RWPE1 (cell line): ENCODE results near the gene SMARCC1.

ENCODE experiments used
- CTCF ChIA-PET: fragments of 350-600 bp; sonication (Branson Sonifier 250); formaldehyde crosslinking; extraction: SDS; loops from one replicate; lab custom pipeline; 2021; lab: Yijun Ruan, JAX
- POLR2A ChIA-PET: fragments of 400-600 bp; formaldehyde crosslinking; extraction: SDS; loops from one replicate; lab custom pipeline; 2020; ENCODE audit warnings: antibody characterized with exemption; ENCODE audit not compliant: low non-redundant PET; lab: Yijun Ruan, JAX
- DNase-seq: peaks from one replicate; pipeline ENCODE4 v3.0.0; 2012; ENCODE audit warnings: low spot score
- H3K27ac ChIP-seq: fragments of 450-650 bp; 2 replicates; pipeline ENCODE4 v1.5.1; 2017
- CTCF ChIP-seq: fragments of 450-650 bp; conservative IDR thresholded peaks from 2 replicates; pipeline ENCODE4 v1.5.1; 2017; ENCODE audit warnings: low read depth, mild to moderate bottlenecking

SMARCC1 gene

GRCh38 chr3:47617086-47618010 lies 164.3 kb downstream of the SMARCC1 start:
- no peak for TF ChIP-seq CTCF
- POLR2A ChIA-PET = no interaction called here
- DNase-seq = peak; percentile 8
- no peak overlapping the region for H3K27ac ChIP-seq
- CTCF ChIA-PET = interaction anchor here (0.8 kb wide), 1 partner anchor 95 kb away, joined by 3 read pairs; no protein-coding TSS in a partner anchor

GRCh38 chr3:47614788-47615187 lies 166.9 kb downstream of the SMARCC1 start:
- POLR2A ChIA-PET = no interaction called here
- TF ChIP-seq CTCF = no peak
- CTCF ChIA-PET = no interaction called here

GRCh38 chr3:47613722-47614121 lies 168.0 kb downstream of the SMARCC1 start:
- ChIA-PET POLR2A (no interaction called here), CTCF (no interaction called here)
- H3K27ac ChIP-seq = no peak overlapping the region
- TF ChIP-seq CTCF = no peak
- DNase-seq = no peak

More at GRCh38 chr3:47614788-47615187, 166.9 kb downstream of the SMARCC1 start:
- H3K27ac ChIP-seq = no peak overlapping the region
- DNase-seq = no peak

GRCh38 chr3:47612879-47613278 lies 168.8 kb downstream of the SMARCC1 start:
- ChIA-PET CTCF (no interaction called here), POLR2A (no interaction called here)
- TF ChIP-seq CTCF = no peak
- DNase-seq = no peak
- no peak overlapping the region for H3K27ac ChIP-seq

GRCh38 chr3:47612178-47612577 lies 169.5 kb downstream of the SMARCC1 start:
- CTCF ChIA-PET = no interaction called here
- no peak for DNase-seq

GRCh38 chr3:47611576-47611975 lies 170.1 kb downstream of the SMARCC1 start:
- POLR2A ChIA-PET = no interaction called here
- H3K27ac ChIP-seq = no peak overlapping the region
- no peak for TF ChIP-seq CTCF
- CTCF ChIA-PET = no interaction called here
- no peak for DNase-seq

More at GRCh38 chr3:47612178-47612577, 169.5 kb downstream of the SMARCC1 start:
- no peak for TF ChIP-seq CTCF
- POLR2A ChIA-PET = no interaction called here
- H3K27ac ChIP-seq = no peak overlapping the region
